Esophagus squamous epithelium (tissue), 4 donors: ENCODE measurements around the gene NLGN3.

Source experiments
- POLR2A ChIP-seq, 4 donors: fragments of 450-650 bp; IDR thresholded peaks; one replicate each; pipeline ENCODE4 v1.6.1; 2017; ENCODE audit warnings: antibody characterized with exemption in 4 of 4, mild to moderate bottlenecking in 4 of 4, moderate library complexity in 3 of 4
- TF ChIP-seq, protein P1 (sequence below), 6 experiments: fragments of 450-650 bp in 4 of 6; fragments of 200-600 bp in 2 of 6; sonication (generic) in 2 of 6; IDR thresholded peaks; one replicate each; pipeline ENCODE4 v1.5.1; 2016 to 2019; ENCODE audit warnings: antibody characterized with exemption in 6 of 6, mild to moderate bottlenecking in 4 of 6, moderate library complexity in 4 of 6

DNA sequence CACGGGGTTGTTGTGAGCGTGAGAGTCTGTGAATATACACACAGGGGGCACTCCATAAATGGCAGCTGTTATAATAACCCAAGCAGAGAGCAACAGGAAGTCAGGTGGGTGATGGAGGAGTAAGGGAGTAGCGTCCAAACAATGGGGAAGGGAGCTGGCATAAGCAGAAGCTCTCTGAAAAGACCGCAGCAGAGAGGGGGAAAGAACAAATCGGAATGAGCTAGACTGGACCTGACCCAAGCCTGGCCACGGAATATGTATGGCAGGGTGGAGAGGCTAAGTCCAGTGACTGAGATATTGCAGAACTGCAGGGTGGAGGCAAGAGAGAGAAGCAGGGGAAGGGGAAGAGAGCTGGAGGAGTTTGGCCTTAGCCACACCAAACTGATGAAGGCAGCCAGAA lies 71.8 kb downstream of the NLGN3 start:
- TF ChIP-seq, protein P1, sequence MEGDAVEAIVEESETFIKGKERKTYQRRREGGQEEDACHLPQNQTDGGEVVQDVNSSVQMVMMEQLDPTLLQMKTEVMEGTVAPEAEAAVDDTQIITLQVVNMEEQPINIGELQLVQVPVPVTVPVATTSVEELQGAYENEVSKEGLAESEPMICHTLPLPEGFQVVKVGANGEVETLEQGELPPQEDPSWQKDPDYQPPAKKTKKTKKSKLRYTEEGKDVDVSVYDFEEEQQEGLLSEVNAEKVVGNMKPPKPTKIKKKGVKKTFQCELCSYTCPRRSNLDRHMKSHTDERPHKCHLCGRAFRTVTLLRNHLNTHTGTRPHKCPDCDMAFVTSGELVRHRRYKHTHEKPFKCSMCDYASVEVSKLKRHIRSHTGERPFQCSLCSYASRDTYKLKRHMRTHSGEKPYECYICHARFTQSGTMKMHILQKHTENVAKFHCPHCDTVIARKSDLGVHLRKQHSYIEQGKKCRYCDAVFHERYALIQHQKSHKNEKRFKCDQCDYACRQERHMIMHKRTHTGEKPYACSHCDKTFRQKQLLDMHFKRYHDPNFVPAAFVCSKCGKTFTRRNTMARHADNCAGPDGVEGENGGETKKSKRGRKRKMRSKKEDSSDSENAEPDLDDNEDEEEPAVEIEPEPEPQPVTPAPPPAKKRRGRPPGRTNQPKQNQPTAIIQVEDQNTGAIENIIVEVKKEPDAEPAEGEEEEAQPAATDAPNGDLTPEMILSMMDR (IDR thresholded peaks at IDR 0.05): no peak
- no peak for TF ChIP-seq POLR2A (IDR thresholded peaks at IDR 0.05)
